HL-60/S4 treated with phorbol 12-myristate 13-acetate at 8.2 ng/mL for 4 days and 3 days (cell line): ENCODE results near the gene SLC22A14.
"Not testable (repeated sequence)": the region's sequence is repeated elsewhere in the genome, so short reads cannot be mapped to it uniquely, and the experiment has no call there.

Experiments used
- in situ Hi-C: fragments of 300-500 bp; cut with MboI; formaldehyde crosslinking; loops from 2 replicates; pipeline ENCODE4 v1.15.0; 2022; ENCODE audit warnings: low sequenced_read_pairs

SLC22A14 gene

DNA sequence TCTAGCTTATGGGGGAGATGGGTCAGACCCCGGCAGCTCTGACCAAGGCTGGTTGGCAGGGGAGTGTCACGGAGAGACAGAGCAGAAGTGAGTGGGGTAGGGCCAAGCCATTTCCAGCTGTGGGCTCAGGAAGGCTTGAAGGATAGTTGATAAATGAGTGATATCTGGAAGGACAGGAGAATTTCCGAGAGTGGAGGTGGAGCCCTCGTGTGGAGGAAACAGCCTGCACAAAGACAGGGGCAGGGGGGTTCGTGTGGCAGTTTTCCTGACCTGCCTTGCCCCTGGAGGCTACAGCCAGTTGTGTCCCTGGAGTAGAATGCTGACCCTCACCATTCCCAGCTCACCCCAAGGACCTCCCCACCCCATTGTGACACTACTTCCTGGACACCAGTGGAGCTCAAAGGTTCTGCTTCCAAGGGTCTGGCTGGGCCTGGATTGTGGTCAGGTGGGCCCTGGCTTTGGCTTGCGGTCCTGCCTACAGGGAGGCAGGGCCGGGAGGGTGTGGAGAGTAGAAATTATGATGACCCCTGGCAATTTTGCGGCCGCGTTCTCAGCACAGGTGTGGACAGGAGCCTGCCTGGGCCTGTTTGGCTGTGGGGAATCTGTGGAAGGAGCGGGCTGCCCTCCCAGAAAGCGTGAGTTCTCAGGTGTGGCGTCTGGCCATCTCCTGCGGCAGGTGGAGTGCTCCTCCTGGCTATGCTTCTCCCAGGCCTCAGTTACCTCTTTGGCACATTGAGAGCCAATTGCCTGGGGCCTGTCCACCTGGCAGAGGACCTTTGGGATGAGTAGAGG, at the start of gene SLC22A14:
SLC22A14 (plus strand) TSS at position 400 of the 792 bp plus-strand sequence. CDS start 23,733 bp downstream, outside the sequence.
- in situ Hi-C loops, result no loop called here

DNA sequence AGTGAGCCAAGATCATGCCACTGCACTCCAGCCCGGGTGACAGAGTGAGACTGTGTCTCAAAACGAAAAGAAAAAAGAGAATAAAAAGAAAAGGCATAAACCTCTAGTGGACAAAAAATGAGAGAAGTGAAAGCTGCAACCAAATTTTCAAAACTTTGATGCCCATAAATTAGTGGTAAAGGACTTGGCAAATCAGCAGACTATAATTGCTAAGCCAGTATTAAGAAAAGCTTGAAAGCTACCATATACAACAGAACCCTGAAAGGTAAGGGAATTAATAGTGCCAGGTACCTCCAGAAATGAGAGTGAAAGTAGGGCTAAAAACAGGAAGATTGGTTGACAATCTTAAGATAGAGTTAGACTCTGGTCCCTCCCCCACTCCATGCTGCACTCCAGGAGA, 49.4 kb upstream of the SLC22A14 start:
- in situ Hi-C loops, result no loop called here

DNA sequence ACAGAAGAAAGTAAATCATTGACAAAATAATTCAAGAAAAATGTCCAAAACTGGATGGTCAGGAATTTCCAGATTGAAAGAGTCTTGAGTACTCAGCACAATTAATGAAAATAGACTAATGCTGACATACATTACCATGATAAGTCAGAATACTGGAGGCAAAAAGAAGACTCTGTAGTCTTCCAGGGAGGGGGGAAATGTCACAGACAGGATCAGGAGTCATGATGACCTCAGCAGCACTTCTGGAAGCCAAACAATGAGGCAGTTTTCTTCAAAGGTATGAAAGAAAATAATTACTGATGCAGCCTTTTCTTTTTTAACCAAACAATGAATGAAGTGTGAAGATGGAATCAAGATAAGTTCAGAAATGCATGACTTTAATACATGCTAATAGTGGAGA, 46.6 kb upstream of the SLC22A14 start:
- in situ Hi-C loops, result no loop called here

- in situ Hi-C loops, result no loop called here
Measured at GRCh38 chr3:38238416-38239008, 43.6 kb upstream of the SLC22A14 start.

- in situ Hi-C loops, result not testable (repeated sequence)
Measured at GRCh38 chr3:38242812-38243211, 39.3 kb upstream of the SLC22A14 start.

GRCh38 chr3:38245930-38246329, 36.2 kb upstream of the SLC22A14 start:
- in situ Hi-C loops, result no loop called here

- in situ Hi-C loops, result no loop called here
Measured at GRCh38 chr3:38247366-38248035, 34.6 kb upstream of the SLC22A14 start.

GRCh38 chr3:38250198-38250597, 31.9 kb upstream of the SLC22A14 start:
- in situ Hi-C loops, result no loop called here

DNA sequence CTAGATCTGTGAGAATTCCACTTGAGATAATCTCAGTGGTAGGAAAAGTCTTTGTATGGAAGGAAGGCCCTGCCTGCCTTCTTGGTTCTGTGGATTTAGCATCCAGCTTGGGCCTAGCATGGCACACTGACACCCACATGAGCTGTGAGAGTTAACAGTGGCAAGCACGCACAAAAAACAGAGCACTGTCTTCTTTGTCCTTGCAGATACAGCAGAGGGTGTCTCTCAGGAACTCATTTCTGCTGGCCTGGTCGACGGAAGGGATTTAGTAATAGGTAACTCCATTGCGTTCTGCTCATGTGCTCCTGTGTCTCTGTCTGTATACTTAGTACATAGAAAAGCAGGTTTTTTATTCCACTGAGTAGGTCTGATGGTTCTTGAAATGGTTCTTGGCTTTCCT, 30.9 kb upstream of the SLC22A14 start:
- in situ Hi-C loops, result no loop called here

GRCh38 chr3:38253704-38254103, 28.4 kb upstream of the SLC22A14 start:
- in situ Hi-C loops, result no loop called here

DNA sequence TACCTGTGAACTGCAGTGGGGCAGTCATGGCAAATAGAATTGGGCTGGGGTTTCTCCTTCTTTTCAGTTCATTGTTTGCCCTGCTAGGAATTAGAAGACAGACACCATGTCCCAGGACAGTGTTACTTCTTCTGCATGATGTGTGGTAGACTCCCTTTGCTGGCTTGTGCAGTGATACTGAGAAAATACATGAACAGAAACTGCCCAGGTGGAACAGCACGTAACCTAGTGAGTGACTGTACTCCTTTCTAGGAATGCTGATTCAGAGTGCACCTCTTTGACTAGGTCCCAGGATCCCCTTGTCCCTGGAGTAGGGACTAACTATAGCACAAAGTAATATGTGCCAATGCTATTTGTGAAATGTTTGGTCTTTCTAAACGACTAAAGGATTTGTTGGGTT, 27.2 kb upstream of the SLC22A14 start:
- in situ Hi-C loops, result no loop called here

DNA sequence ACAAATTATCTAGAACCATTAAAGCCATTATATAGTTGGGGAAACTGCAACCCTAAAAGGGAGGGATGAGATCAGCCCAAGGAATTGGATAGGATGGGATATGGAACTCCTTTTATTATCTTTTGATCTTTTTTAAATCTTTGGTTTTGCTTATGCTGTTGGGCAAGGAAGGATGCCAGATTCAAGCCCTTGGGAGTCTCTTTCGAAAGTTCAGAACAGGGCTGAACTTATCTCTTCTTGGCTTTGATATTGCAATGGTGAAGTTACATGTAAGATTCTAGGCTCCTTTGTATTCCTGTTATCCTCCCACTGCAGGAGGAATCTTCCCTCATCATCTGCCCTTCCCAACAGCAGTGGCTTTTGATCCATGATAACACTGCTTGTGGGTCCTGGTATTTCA, 26.5 kb upstream of the SLC22A14 start:
- in situ Hi-C loops, result no loop called here

DNA sequence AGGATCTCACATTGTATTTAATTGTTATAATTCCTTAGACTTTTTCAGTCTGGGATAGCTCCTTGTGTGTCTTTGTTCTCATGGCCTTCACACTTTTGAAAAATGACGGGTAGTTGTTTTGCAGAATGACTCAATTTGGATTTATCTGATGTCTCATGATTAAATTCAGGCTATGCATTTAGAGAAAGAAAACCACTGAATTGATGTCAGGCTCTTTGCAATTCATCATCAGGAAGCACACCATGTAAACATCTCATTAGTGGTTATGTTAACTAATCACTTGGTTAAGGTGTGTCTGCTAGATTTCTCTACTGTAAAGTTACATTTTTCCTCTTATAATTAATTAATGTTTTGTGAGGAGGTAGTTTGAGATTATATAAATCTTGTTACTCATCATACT, 24.5 kb upstream of the SLC22A14 start:
- in situ Hi-C loops, result no loop called here

DNA sequence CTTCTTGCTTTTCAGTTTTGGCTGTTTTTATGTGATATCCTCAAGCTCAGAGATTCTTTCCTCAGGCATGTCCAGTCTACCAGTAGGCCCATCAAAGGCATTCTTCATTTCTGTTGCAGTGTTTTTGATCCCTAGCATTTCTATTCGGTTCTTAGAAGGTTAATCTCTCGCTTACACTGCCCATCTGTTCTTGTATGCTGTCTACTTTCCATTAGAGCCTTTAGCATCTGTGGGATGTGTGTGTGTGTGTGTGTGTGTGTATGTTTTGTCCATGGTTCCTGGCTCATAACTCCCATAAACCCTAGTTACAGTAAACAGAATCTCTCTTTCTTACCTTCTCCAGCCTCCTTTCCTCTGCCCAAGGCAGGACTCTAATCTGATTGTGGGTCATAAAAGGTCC, 21.6 kb upstream of the SLC22A14 start:
- in situ Hi-C loops, result no loop called here

- in situ Hi-C loops, result no loop called here
Measured at GRCh38 chr3:38264353-38264771, 17.7 kb upstream of the SLC22A14 start.

DNA sequence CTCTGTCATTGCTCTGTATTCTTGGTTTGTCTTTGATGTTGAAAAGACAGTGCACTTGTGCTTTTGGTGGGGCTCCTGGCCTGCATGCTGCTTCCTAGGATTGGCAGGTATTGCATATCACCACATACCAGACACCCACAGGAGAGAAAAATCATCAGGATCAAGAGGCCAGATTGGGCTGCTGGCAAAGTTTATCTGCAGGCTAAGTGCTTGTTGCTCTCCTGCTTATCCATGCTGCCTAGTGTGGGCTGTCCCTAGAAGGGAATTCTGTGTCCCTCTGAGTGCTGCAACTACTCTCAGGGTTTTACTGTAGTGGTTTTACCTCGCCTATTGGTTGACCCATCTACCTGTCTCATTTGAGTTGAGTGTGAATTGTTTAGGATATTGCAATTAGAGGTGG, 17.3 kb upstream of the SLC22A14 start:
- in situ Hi-C loops, result no loop called here

DNA sequence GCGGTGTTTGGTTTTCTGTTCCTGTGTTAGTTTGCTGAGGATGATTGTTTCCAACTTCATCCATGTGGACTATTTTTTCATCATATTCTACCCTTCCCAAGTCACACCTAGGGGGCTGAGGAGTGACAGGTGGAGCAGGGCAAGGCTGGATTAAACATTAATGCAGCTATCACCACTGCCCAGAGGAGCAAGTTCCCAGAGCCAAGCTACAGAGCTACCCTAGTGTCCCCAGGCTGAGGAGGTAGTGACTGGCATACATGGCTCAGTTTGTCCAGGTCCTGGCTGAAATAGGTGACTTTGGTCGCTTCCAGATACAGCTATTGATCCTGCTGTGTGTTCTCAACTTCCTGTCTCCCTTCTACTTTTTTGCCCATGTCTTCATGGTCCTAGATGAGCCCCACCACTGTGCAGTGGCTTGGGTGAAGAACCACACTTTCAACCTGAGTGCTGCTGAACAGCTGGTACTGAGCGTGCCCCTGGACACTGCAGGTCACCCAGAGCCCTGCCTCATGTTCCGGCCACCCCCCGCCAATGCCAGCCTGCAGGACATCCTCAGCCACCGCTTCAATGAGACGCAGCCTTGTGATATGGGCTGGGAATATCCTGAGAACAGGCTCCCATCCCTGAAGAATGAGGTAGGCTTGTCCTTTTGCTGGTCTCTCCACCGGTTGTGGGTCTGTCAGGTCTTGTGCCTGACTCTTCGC, 16.3 kb upstream of the SLC22A14 start, which contains the start of gene SLC22A13:
SLC22A13 (plus strand) TSS at position 209 of the 704 bp plus-strand sequence; CDS start at position 258, 49 bp downstream.
- in situ Hi-C loops, result no loop called here

GRCh38 chr3:38266810-38267209, 15.3 kb upstream of the SLC22A14 start:
- in situ Hi-C loops, result no loop called here

DNA sequence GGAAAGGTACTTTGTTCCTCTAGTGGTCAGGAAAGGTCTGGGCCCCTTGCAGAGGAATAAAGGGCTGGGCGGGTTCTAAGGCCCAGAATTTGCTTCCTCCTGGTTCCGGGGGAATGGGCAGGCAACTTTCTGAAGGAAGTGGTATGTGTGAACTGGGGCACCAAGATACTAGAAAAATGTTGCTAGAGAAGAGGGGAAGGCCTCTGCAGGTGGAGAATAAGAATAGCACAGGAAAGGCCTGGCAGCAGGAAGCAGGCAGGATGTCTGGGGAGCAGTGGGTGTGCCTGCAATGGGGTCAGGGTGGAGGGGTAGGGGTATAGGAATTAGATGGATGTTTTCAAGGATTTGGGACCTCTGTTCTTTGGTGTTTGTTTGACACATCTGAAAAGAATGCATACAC, 14.4 kb upstream of the SLC22A14 start:
- in situ Hi-C loops, result no loop called here

GRCh38 chr3:38268087-38268486, 14.0 kb upstream of the SLC22A14 start:
- in situ Hi-C loops, result no loop called here

DNA sequence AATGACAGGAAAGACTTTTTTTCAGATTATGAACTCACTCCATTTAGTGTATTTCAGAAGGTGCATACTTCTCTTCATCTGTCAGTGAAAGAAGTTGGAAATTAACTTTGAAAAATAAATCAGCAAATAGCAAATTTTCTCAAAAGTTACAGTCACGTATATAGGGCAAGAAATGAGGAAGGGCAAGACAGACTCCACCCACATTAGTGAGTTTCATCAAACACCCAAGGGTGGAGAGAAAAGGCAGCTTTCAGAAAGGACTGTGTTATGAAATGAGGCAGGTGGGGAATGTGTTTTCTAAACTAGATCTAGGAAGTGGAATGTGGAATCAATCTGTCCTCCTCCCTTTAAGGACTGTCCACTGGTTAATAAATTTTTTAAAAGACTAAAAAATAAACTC, 13.6 kb upstream of the SLC22A14 start:
- in situ Hi-C loops, result no loop called here
